Measurements from ENCODE around the gene ZNF385A.

GRCh38 chr12:54340846-54341245 is 43.7 kb downstream of the ZNF385A start:
- TF ChIP-seq SREBF2 (CRISPR knock-in tag; IDR thresholded peaks at IDR 0.05) (no peak), HNRNPLL (IDR thresholded peaks at IDR 0.05; ENCODE audit: low read depth, low read length, poor library complexity, severe bottlenecking) (no peak), MAX (CRISPR knock-in tag; IDR thresholded peaks at IDR 0.05) (no peak), ZEB2 (IDR thresholded peaks at IDR 0.05) (no peak), TFE3 (CRISPR knock-in tag; IDR thresholded peaks at IDR 0.05) (no peak), ZNF644 (tag; IDR thresholded peaks at IDR 0.05; ENCODE audit: low read depth) (no peak), POLR2A (conservative IDR thresholded peaks at IDR 0.05) (no peak), PML (IDR thresholded peaks at IDR 0.05; ENCODE audit: low read length) (no peak), ZNF121 (CRISPR knock-in tag; conservative IDR thresholded peaks at IDR 0.05) (no peak), POLR3A (IDR thresholded peaks at IDR 0.05; ENCODE audit: borderline replicate concordance, extremely low read depth, insufficient read depth, insufficient read length) (no peak), MTA3 (IDR thresholded peaks at IDR 0.05; ENCODE audit: borderline replicate concordance) (no peak), NCOA4 (IDR thresholded peaks at IDR 0.05; ENCODE audit: partially characterized antibody) (no peak), ZNF239 (CRISPR knock-in tag; IDR thresholded peaks at IDR 0.05) (no peak), EZH2 (IDR thresholded peaks at IDR 0.05; ENCODE audit: borderline replicate concordance, low read depth, low read length) (no peak)
